H1 (cell line): ENCODE measurements around the gene DNER. TPM values are rescaled to one million over a fixed set of nuclear protein-coding genes. Genes with fewer than 3 reads are reported as not detected.

Source experiments
- KDM4A ChIP-seq: IDR thresholded peaks from one replicate; pipeline ENCODE4 v1.7.1; 2012; ENCODE audit warnings: low read depth, mild to moderate bottlenecking, moderate library complexity, low read length, inconsistent platforms; ENCODE audit not compliant: severe bottlenecking
- NANOG ChIP-seq: IDR thresholded peaks from 2 replicates; pipeline ENCODE4 v1.6.1; 2011; ENCODE audit warnings: low read length, low read depth, mild to moderate bottlenecking, inconsistent platforms; ENCODE audit not compliant: insufficient read depth, poor library complexity, severe bottlenecking
- SP2 ChIP-seq: IDR thresholded peaks from 2 replicates; pipeline ENCODE4 v1.6.1; 2012; ENCODE audit warnings: mild to moderate bottlenecking, low read length, inconsistent platforms
- polyA plus RNA-seq, 7 experiments: library from polyadenylated mRNA; depleted of rRNA in 3 of 7; stranded (reverse) in 5 of 7; unstranded in 2 of 7; fragments of >200 nt in 5 of 7; fragments of 200-250 nt in 2 of 7; gene quantifications; 1 replicate in 5 of 7; 2 replicates in 1 of 7; 4 replicates in 1 of 7; pipeline versions ENCODE4 v1.2.1 to v1.2.3, GENCODE V29; 2011 to 2013; ENCODE audit warnings: missing spikeins in 2 of 7, mixed read lengths in 2 of 7
- total RNA-seq: library from RNA; stranded (reverse); fragmentation: NEBNext Ultra II Directional; extraction: Animal tissue kit (Norgen Biotek cat#: 25700); gene quantifications from 2 replicates; pipeline ENCODE4 v1.2.1, GENCODE V29; 2021
- TF ChIP-seq, protein P1 (sequence below): fragments of 300-600 bp; sonication (generic); IDR thresholded peaks from 2 replicates; pipeline ENCODE4 v1.7.1; 2012; ENCODE audit warnings: low read length, moderate library complexity, mild to moderate bottlenecking, inconsistent platforms; ENCODE audit not compliant: insufficient replicate concordance

DNER gene
- total and polyA plus RNA-seq, 2 of the 8 experiments (the other 6 are each of a cell fraction or from before 2014, with no cell fraction given): 6.8 to 16.3 TPM

DNA sequence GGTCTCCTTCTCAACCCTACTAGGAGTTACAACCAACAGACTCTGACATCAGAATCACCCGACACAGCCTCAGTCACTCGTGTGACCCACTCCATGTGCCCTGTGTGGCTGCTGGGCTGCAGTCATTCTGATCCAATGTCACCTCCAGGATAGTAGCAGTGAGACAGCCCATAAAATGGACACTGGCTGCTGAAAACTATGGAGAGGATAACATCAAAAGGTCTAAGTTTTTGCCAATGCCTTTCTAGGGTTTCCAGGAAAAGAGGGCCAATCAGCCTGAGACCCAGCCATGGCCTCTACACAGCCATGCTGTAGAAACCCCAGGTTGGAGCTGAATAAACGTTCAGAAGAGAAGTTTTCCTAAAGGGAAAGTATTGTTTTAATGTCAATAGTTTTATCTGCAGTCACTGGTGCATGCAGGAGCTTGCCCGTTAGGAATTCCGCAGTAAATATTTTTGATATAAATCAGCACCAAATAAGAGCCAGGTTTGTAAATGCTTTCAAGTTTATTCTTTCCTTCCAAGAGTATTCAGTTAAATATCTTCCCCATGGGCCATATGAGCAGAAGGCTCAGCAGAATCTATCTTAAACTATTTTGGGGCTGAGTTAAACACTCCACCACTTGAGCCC lies 351.1 kb downstream of the DNER start (continued):
- TF ChIP-seq, protein P1, sequence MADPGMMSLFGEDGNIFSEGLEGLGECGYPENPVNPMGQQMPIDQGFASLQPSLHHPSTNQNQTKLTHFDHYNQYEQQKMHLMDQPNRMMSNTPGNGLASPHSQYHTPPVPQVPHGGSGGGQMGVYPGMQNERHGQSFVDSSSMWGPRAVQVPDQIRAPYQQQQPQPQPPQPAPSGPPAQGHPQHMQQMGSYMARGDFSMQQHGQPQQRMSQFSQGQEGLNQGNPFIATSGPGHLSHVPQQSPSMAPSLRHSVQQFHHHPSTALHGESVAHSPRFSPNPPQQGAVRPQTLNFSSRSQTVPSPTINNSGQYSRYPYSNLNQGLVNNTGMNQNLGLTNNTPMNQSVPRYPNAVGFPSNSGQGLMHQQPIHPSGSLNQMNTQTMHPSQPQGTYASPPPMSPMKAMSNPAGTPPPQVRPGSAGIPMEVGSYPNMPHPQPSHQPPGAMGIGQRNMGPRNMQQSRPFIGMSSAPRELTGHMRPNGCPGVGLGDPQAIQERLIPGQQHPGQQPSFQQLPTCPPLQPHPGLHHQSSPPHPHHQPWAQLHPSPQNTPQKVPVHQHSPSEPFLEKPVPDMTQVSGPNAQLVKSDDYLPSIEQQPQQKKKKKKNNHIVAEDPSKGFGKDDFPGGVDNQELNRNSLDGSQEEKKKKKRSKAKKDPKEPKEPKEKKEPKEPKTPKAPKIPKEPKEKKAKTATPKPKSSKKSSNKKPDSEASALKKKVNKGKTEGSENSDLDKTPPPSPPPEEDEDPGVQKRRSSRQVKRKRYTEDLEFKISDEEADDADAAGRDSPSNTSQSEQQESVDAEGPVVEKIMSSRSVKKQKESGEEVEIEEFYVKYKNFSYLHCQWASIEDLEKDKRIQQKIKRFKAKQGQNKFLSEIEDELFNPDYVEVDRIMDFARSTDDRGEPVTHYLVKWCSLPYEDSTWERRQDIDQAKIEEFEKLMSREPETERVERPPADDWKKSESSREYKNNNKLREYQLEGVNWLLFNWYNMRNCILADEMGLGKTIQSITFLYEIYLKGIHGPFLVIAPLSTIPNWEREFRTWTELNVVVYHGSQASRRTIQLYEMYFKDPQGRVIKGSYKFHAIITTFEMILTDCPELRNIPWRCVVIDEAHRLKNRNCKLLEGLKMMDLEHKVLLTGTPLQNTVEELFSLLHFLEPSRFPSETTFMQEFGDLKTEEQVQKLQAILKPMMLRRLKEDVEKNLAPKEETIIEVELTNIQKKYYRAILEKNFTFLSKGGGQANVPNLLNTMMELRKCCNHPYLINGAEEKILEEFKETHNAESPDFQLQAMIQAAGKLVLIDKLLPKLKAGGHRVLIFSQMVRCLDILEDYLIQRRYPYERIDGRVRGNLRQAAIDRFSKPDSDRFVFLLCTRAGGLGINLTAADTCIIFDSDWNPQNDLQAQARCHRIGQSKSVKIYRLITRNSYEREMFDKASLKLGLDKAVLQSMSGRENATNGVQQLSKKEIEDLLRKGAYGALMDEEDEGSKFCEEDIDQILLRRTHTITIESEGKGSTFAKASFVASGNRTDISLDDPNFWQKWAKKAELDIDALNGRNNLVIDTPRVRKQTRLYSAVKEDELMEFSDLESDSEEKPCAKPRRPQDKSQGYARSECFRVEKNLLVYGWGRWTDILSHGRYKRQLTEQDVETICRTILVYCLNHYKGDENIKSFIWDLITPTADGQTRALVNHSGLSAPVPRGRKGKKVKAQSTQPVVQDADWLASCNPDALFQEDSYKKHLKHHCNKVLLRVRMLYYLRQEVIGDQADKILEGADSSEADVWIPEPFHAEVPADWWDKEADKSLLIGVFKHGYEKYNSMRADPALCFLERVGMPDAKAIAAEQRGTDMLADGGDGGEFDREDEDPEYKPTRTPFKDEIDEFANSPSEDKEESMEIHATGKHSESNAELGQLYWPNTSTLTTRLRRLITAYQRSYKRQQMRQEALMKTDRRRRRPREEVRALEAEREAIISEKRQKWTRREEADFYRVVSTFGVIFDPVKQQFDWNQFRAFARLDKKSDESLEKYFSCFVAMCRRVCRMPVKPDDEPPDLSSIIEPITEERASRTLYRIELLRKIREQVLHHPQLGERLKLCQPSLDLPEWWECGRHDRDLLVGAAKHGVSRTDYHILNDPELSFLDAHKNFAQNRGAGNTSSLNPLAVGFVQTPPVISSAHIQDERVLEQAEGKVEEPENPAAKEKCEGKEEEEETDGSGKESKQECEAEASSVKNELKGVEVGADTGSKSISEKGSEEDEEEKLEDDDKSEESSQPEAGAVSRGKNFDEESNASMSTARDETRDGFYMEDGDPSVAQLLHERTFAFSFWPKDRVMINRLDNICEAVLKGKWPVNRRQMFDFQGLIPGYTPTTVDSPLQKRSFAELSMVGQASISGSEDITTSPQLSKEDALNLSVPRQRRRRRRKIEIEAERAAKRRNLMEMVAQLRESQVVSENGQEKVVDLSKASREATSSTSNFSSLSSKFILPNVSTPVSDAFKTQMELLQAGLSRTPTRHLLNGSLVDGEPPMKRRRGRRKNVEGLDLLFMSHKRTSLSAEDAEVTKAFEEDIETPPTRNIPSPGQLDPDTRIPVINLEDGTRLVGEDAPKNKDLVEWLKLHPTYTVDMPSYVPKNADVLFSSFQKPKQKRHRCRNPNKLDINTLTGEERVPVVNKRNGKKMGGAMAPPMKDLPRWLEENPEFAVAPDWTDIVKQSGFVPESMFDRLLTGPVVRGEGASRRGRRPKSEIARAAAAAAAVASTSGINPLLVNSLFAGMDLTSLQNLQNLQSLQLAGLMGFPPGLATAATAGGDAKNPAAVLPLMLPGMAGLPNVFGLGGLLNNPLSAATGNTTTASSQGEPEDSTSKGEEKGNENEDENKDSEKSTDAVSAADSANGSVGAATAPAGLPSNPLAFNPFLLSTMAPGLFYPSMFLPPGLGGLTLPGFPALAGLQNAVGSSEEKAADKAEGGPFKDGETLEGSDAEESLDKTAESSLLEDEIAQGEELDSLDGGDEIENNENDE: no peak
- TF ChIP-seq NANOG (no peak), SP2 (no peak), KDM4A (no peak)
- TF ChIP-seq, all 59 proteins: peak for 0
